ES-I3 (cell line): ENCODE data around the gene PNKP.

Experiments used
- H3K36me3 ChIP-seq: 2 replicates; pipeline ENCODE4 v1.6.1; 2013; ENCODE audit warnings: mild to moderate bottlenecking, low read length, control low read depth, moderate library complexity; ENCODE audit not compliant: insufficient read depth
- H3K4me1 ChIP-seq: 2 replicates; pipeline ENCODE4 v1.6.1; 2013; ENCODE audit warnings: mild to moderate bottlenecking, control low read depth, low read length; ENCODE audit not compliant: insufficient read depth
- H3K9ac ChIP-seq: 2 replicates; pipeline ENCODE4 v1.6.1; 2013; ENCODE audit warnings: low read depth, mild to moderate bottlenecking, low read length, moderate library complexity
- H3K9me3 ChIP-seq: 2 replicates; pipeline ENCODE4 v1.6.1; 2013; ENCODE audit warnings: mild to moderate bottlenecking, low read length, moderate library complexity; ENCODE audit not compliant: control insufficient read depth, insufficient read depth

PNKP gene

GRCh38 chr19:49875177-49875576 lies 7.8 kb upstream of the PNKP start:
- H3K36me3 ChIP-seq: no peaks in the 10 kb centered on the region
- peaks cover 7% of the 10 kb centered on the region; the same call in 1 of the 2 replicates for H3K4me1 ChIP-seq
- peak overlapping the region; percentile 95 for H3K9ac ChIP-seq
- H3K9me3 ChIP-seq: no peaks in the 10 kb centered on the region

- Histone ChIP-seq H3K9ac (no peak overlapping the region), H3K9me3 (no peaks in the 10 kb centered on the region), H3K4me1 (peaks cover 7% of the 10 kb centered on the region; the same call in 1 of the 2 replicates), H3K36me3 (no peaks in the 10 kb centered on the region)
Observed at GRCh38 chr19:49874503-49875157, 7.3 kb upstream of the PNKP start.

GRCh38 chr19:49873834-49874233 lies 6.5 kb upstream of the PNKP start:
- Histone ChIP-seq H3K4me1 (peaks cover 5% of the 10 kb centered on the region; the same call in 1 of the 2 replicates), H3K9ac (no peak overlapping the region), H3K9me3 (no peaks in the 10 kb centered on the region), H3K36me3 (no peaks in the 10 kb centered on the region)

- no peaks in the 10 kb centered on the region; the same call in 1 of the 2 replicates for H3K4me1 ChIP-seq
- H3K36me3 ChIP-seq: no peaks in the 10 kb centered on the region
- no peak overlapping the region for H3K9ac ChIP-seq
- H3K9me3 ChIP-seq: no peaks in the 10 kb centered on the region
Observed at GRCh38 chr19:49873129-49873521, 5.7 kb upstream of the PNKP start.

- no peaks in the 10 kb centered on the region for H3K36me3 ChIP-seq
Observed at GRCh38 chr19:49872245-49873128, 5.1 kb upstream of the PNKP start.

GRCh38 chr19:49871349-49871985 lies 4.1 kb upstream of the PNKP start:
- Histone ChIP-seq H3K9ac (no peak overlapping the region), H3K4me1 (no peaks in the 10 kb centered on the region; the same call in 1 of the 2 replicates), H3K36me3 (no peaks in the 10 kb centered on the region), H3K9me3 (no peaks in the 10 kb centered on the region)

More at GRCh38 chr19:49872245-49873128, 5.1 kb upstream of the PNKP start:
- no peaks in the 10 kb centered on the region; the same call in 1 of the 2 replicates for H3K4me1 ChIP-seq
- no peaks in the 10 kb centered on the region for H3K9me3 ChIP-seq
- no peak overlapping the region for H3K9ac ChIP-seq

GRCh38 chr19:49870309-49870901 lies 3.0 kb upstream of the PNKP start:
- Histone ChIP-seq H3K4me1 (no peaks in the 10 kb centered on the region; the same call in 1 of the 2 replicates), H3K36me3 (no peaks in the 10 kb centered on the region), H3K9ac (peak overlapping the region; percentile 59), H3K9me3 (no peaks in the 10 kb centered on the region)

GRCh38 chr19:49869484-49870308 lies 2.3 kb upstream of the PNKP start:
- peak overlapping the region; percentile 59 for H3K9ac ChIP-seq
- H3K9me3 ChIP-seq: no peaks in the 10 kb centered on the region
- H3K36me3 ChIP-seq: peaks cover 2% of the 10 kb centered on the region; the same call in 1 of the 2 replicates
- no peaks in the 10 kb centered on the region; the same call in 1 of the 2 replicates for H3K4me1 ChIP-seq

- Histone ChIP-seq H3K9ac (peak overlapping the region; percentile 49; the same call in 1 of the 2 replicates), H3K4me1 (no peaks in the 10 kb centered on the region; the same call in 1 of the 2 replicates), H3K36me3 (peaks cover 7% of the 10 kb centered on the region; the same call in 1 of the 2 replicates), H3K9me3 (no peaks in the 10 kb centered on the region)
Observed at GRCh38 chr19:49869009-49869483, 1.7 kb upstream of the PNKP start.

- Histone ChIP-seq H3K9ac (no peak overlapping the region), H3K4me1 (no peaks in the 10 kb centered on the region; the same call in 1 of the 2 replicates), H3K36me3 (peaks cover 10% of the 10 kb centered on the region), H3K9me3 (no peaks in the 10 kb centered on the region)
Observed at GRCh38 chr19:49864890-49865289, 2.5 kb downstream of the PNKP start.

- Histone ChIP-seq H3K9me3 (no peaks in the 10 kb centered on the region), H3K9ac (no peak overlapping the region), H3K4me1 (no peaks in the 10 kb centered on the region; the same call in 1 of the 2 replicates), H3K36me3 (peaks cover 13% of the 10 kb centered on the region)
Observed at GRCh38 chr19:49863935-49864320, 3.4 kb downstream of the PNKP start.

- no peaks in the 10 kb centered on the region; the same call in 1 of the 2 replicates for H3K4me1 ChIP-seq
- H3K9ac ChIP-seq: no peak overlapping the region
- peaks cover 13% of the 10 kb centered on the region for H3K36me3 ChIP-seq
- H3K9me3 ChIP-seq: no peaks in the 10 kb centered on the region
Observed at GRCh38 chr19:49863254-49863934, 4.0 kb downstream of the PNKP start.
